Measurements from ENCODE around the gene DUSP21.
"Not testable (repeated sequence)": the region's sequence is repeated elsewhere in the genome, so short reads cannot be mapped to it uniquely, and the experiment has no call there.

Gene DUSP21

GRCh38 chrX:44828008-44828605 is 15.7 kb upstream of the DUSP21 start:
- no peak for TF ChIP-seq CTCF (IDR thresholded peaks at IDR 0.05; ENCODE audit: borderline replicate concordance, insufficient read depth, low read depth, low read length)

GRCh38 chrX:44829832-44830231 is 14.0 kb upstream of the DUSP21 start:
- no peak for TF ChIP-seq CTCF (IDR thresholded peaks at IDR 0.05; ENCODE audit: borderline replicate concordance, insufficient read depth, low read depth, low read length)
- no peak overlapping the region for H3K4me3 ChIP-seq (ENCODE audit: low read depth, low read length)

More at GRCh38 chrX:44828008-44828605, 15.7 kb upstream of the DUSP21 start:
- H3K4me3 ChIP-seq (ENCODE audit: low read depth, low read length), result no peak overlapping the region

- H3K4me3 ChIP-seq (ENCODE audit: low read depth, low read length), result no peak overlapping the region
- no peak for TF ChIP-seq CTCF (IDR thresholded peaks at IDR 0.05; ENCODE audit: borderline replicate concordance, insufficient read depth, low read depth, low read length)
These were observed 1.1 kb upstream of the DUSP21 start for GRCh38 chrX:44842550-44843317.

- no peak overlapping the region for H3K4me3 ChIP-seq (ENCODE audit: low read depth, low read length)
- no peak for TF ChIP-seq CTCF (IDR thresholded peaks at IDR 0.05; ENCODE audit: borderline replicate concordance, insufficient read depth, low read depth, low read length)
These were observed 511 bp upstream of the DUSP21 start for GRCh38 chrX:44843318-44843702.

- no peak overlapping the region for H3K4me3 ChIP-seq (ENCODE audit: low read depth, low read length)
- no peak for TF ChIP-seq CTCF (IDR thresholded peaks at IDR 0.05; ENCODE audit: borderline replicate concordance, insufficient read depth, low read depth, low read length)
These were observed 383 bp downstream of the DUSP21 start for GRCh38 chrX:44844204-44844603.

GRCh38 chrX:44850891-44851290 is 7.1 kb downstream of the DUSP21 start:
- not testable (repeated sequence) for H3K4me3 ChIP-seq (ENCODE audit: low read depth, low read length)

- H3K4me3 ChIP-seq (ENCODE audit: low read depth, low read length), result no peak overlapping the region
- no peak for TF ChIP-seq CTCF (IDR thresholded peaks at IDR 0.05; ENCODE audit: borderline replicate concordance, insufficient read depth, low read depth, low read length)
These were observed 27.4 kb downstream of the DUSP21 start for GRCh38 chrX:44871114-44871645.

Data from GM12875 (cell line).